PFSK-1 (cell line): Measurements from ENCODE around the gene LRRC63.

Source experiments
- FOXP2 ChIP-seq: optimal IDR thresholded peaks from 2 replicates; pipeline ENCODE3; 2011; ENCODE audit warnings: borderline replicate concordance, control low read depth, inconsistent platforms; ENCODE audit not compliant: insufficient read depth; ENCODE audit errors: extremely low read length, extremely low read depth
- POLR2AphosphoS5 ChIP-seq: IDR thresholded peaks from 2 replicates; pipeline ENCODE4 v1.6.1; 2012; ENCODE audit warnings: low read depth, mild to moderate bottlenecking, control low read depth, low read length, moderate library complexity
- REST ChIP-seq, 2 experiments: IDR thresholded peaks; 2 replicates each; pipeline versions ENCODE4 v1.6.1 to v1.8.0; 2011 to 2012; ENCODE audit warnings: low read depth in 2 of 2, low read length in 2 of 2, control low read depth in 1 of 2, inconsistent platforms in 1 of 2, mild to moderate bottlenecking in 1 of 2, moderate library complexity in 1 of 2; ENCODE audit not compliant: insufficient read depth in 1 of 2
- SIN3A ChIP-seq: IDR thresholded peaks from 2 replicates; pipeline ENCODE4 v1.6.1; 2012; ENCODE audit warnings: mild to moderate bottlenecking, low read length, moderate library complexity, borderline replicate concordance; ENCODE audit not compliant: insufficient read depth
- TAF1 ChIP-seq: IDR thresholded peaks from 2 replicates; pipeline ENCODE4 v1.6.1; 2012; ENCODE audit warnings: low read length, control low read depth, borderline replicate concordance; ENCODE audit not compliant: insufficient read depth

LRRC63 gene

GRCh38 chr13:46310066-46310465 is 98.3 kb downstream of the LRRC63 start:
- no peak for TF ChIP-seq TAF1
- TF ChIP-seq REST (IDR thresholded peaks at IDR 0.05; ENCODE audit: insufficient read depth in 1 of 2, low read depth in 2 of 2, low read length in 2 of 2): no peak
- TF ChIP-seq SIN3A: no peak
- TF ChIP-seq FOXP2: no peak
- TF ChIP-seq POLR2AphosphoS5: no peak

- no peak for TF ChIP-seq POLR2AphosphoS5
- no peak for TF ChIP-seq FOXP2
- no peak for TF ChIP-seq SIN3A
- no peak for TF ChIP-seq REST (IDR thresholded peaks at IDR 0.05; ENCODE audit: insufficient read depth in 1 of 2, low read depth in 2 of 2, low read length in 2 of 2)
- no peak for TF ChIP-seq TAF1
Observed at GRCh38 chr13:46311217-46311616, 99.5 kb downstream of the LRRC63 start.

GRCh38 chr13:46313024-46313423 is 101.3 kb downstream of the LRRC63 start:
- no peak for TF ChIP-seq REST (IDR thresholded peaks at IDR 0.05; ENCODE audit: insufficient read depth in 1 of 2, low read depth in 2 of 2, low read length in 2 of 2)

- no peak for TF ChIP-seq SIN3A
- no peak for TF ChIP-seq POLR2AphosphoS5
- TF ChIP-seq REST (IDR thresholded peaks at IDR 0.05; ENCODE audit: insufficient read depth in 1 of 2, low read depth in 2 of 2, low read length in 2 of 2): no peak
- TF ChIP-seq TAF1: no peak
- no peak for TF ChIP-seq FOXP2
Observed at GRCh38 chr13:46313432-46314257, 101.9 kb downstream of the LRRC63 start.

- TF ChIP-seq POLR2AphosphoS5: no peak
- no peak for TF ChIP-seq TAF1
Observed at GRCh38 chr13:46314587-46314986, 102.9 kb downstream of the LRRC63 start.
